Measurements from ENCODE around the gene KAZALD1. TPM values are rescaled to one million over a fixed set of nuclear protein-coding genes. Genes with fewer than 3 reads are reported as not detected.

KAZALD1 gene
- total RNA-seq, 1 donor from 2014 or later: 8.1 TPM

DNA sequence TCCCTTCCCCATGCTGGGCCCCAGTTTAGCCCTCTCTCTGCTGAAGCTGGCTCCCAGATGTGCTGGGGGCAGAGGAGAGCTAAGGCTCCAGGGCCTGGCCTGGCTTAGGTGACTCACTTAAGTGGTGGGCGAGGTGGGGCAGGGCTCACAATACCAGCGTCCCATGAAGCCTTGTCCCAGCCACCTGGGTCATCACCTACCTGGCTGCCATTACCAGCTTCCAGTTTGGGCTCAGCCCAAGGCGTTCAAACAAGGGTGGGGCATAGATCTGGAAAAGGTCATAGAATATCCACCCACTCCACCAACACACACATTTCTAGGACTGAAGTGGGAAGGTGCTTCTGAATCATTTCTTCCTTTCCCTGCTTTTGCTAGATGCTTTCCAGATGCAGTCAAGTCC lies 8.3 kb downstream of the KAZALD1 start:
- no peaks in the 10 kb centered on the region for H3K4me1 Mint-ChIP-seq (ENCODE audit: low read depth, unreplicated experiment)
- H3K27ac ChIP-seq (ENCODE audit: low read depth, low read length): no peak overlapping the region
- H2AFZ ChIP-seq (ENCODE audit: low read depth, low read length): no peak overlapping the region
- H3K4me2 ChIP-seq (ENCODE audit: low read length): no peak overlapping the region
- peaks cover 21% of the 10 kb centered on the region for H3K4me1 ChIP-seq (ENCODE audit: insufficient read depth, low read length)
- no peak overlapping the region for H3K4me3 Mint-ChIP-seq (ENCODE audit: unreplicated experiment)
- no peaks in the 10 kb centered on the region for H3K36me3 Mint-ChIP-seq (ENCODE audit: low read depth, unreplicated experiment)
- no peaks in the 10 kb centered on the region for H3K9me3 Mint-ChIP-seq (ENCODE audit: unreplicated experiment)
- no peak overlapping the region for H3K9ac ChIP-seq (ENCODE audit: low read length)
- DNase-seq (ENCODE audit: low read depth) (no peak), FAIRE-seq (no peak)
- no peaks in the 10 kb centered on the region for H3K79me2 ChIP-seq (ENCODE audit: insufficient read depth, low read length)
- no peaks in the 10 kb centered on the region for H3K9me3 ChIP-seq (ENCODE audit: insufficient read depth, low read depth, low read length)
- H3K27ac Mint-ChIP-seq (ENCODE audit: unreplicated experiment): no peak overlapping the region
- H3K27me3 Mint-ChIP-seq (ENCODE audit: low read depth, unreplicated experiment): peaks cover 51% of the 10 kb centered on the region
- H4K20me1 ChIP-seq (ENCODE audit: insufficient read depth, low read length): no peaks in the 10 kb centered on the region
- no peak for TF ChIP-seq EZH2 (IDR thresholded peaks at IDR 0.05; ENCODE audit: insufficient read depth, low read length)
- TF ChIP-seq, protein P1, sequence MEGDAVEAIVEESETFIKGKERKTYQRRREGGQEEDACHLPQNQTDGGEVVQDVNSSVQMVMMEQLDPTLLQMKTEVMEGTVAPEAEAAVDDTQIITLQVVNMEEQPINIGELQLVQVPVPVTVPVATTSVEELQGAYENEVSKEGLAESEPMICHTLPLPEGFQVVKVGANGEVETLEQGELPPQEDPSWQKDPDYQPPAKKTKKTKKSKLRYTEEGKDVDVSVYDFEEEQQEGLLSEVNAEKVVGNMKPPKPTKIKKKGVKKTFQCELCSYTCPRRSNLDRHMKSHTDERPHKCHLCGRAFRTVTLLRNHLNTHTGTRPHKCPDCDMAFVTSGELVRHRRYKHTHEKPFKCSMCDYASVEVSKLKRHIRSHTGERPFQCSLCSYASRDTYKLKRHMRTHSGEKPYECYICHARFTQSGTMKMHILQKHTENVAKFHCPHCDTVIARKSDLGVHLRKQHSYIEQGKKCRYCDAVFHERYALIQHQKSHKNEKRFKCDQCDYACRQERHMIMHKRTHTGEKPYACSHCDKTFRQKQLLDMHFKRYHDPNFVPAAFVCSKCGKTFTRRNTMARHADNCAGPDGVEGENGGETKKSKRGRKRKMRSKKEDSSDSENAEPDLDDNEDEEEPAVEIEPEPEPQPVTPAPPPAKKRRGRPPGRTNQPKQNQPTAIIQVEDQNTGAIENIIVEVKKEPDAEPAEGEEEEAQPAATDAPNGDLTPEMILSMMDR (IDR thresholded peaks at IDR 0.05; ENCODE audit: insufficient read depth, low read depth, low read length): no peak
- no peaks in the 10 kb centered on the region for H3K36me3 ChIP-seq (ENCODE audit: insufficient read depth, low read length)
- H3K4me3 ChIP-seq (ENCODE audit: insufficient read depth, low read depth, low read length): no peak overlapping the region
- H3K27me3 ChIP-seq (ENCODE audit: insufficient read depth, low read length): peaks cover 34% of the 10 kb centered on the region

DNA sequence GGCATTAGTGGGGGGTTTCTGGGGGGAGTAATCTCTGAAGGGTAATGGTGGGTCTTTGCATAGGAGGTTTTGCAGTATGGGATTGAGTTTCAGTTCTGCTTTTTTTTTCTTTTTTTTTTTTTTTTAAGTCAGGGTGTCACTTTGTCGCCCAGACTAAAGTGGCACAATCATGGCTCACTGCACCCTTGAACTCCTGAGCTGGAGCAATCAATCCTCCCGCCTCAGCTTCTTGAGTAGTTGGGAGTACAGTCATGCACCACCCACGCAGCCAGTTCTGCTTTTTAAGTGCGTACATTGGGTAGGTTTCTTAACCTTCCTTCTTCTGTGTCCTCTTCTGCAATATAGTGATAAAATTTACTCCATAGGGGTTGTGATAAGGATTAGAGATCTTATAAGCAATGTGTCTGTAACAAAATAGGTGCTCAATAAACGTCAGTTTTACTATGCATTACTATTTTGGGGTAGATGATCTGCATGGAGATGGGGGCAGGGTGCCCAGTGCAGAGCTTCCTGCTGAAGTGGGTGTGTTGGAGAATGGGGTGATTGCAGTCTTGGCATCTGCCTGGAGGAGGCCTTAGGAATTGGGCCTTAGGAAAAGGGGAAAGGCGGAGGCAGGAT lies 9.6 kb downstream of the KAZALD1 start:
- Mint-ChIP-seq H3K27me3 (ENCODE audit: low read depth, unreplicated experiment) (peaks cover 54% of the 10 kb centered on the region), H3K36me3 (ENCODE audit: low read depth, unreplicated experiment) (no peaks in the 10 kb centered on the region), H3K4me3 (ENCODE audit: unreplicated experiment) (no peak overlapping the region), H3K4me1 (ENCODE audit: low read depth, unreplicated experiment) (no peaks in the 10 kb centered on the region), H3K9me3 (ENCODE audit: unreplicated experiment) (no peaks in the 10 kb centered on the region), H3K27ac (ENCODE audit: unreplicated experiment) (no peak overlapping the region)
- no peaks in the 10 kb centered on the region for H4K20me1 ChIP-seq (ENCODE audit: insufficient read depth, low read length)
- no peak overlapping the region for H3K4me2 ChIP-seq (ENCODE audit: low read length)
- no peak overlapping the region for H3K4me3 ChIP-seq (ENCODE audit: insufficient read depth, low read depth, low read length)
- H3K27ac ChIP-seq (ENCODE audit: low read depth, low read length): no peak overlapping the region
- DNase-seq (ENCODE audit: low read depth) (peak; percentile 65), FAIRE-seq (no peak)
- TF ChIP-seq, protein P1 (IDR thresholded peaks at IDR 0.05; ENCODE audit: insufficient read depth, low read depth, low read length): no peak
- no peak for TF ChIP-seq EZH2 (IDR thresholded peaks at IDR 0.05; ENCODE audit: insufficient read depth, low read length)
- H3K9ac ChIP-seq (ENCODE audit: low read length): no peak overlapping the region
- H3K36me3 ChIP-seq (ENCODE audit: insufficient read depth, low read length): no peaks in the 10 kb centered on the region
- H3K79me2 ChIP-seq (ENCODE audit: insufficient read depth, low read length): no peaks in the 10 kb centered on the region
- H2AFZ ChIP-seq (ENCODE audit: low read depth, low read length): no peak overlapping the region
- no peaks in the 10 kb centered on the region for H3K9me3 ChIP-seq (ENCODE audit: insufficient read depth, low read depth, low read length)
- H3K27me3 ChIP-seq (ENCODE audit: insufficient read depth, low read length): peaks cover 46% of the 10 kb centered on the region
- H3K4me1 ChIP-seq (ENCODE audit: insufficient read depth, low read length): peaks cover 11% of the 10 kb centered on the region

DNA sequence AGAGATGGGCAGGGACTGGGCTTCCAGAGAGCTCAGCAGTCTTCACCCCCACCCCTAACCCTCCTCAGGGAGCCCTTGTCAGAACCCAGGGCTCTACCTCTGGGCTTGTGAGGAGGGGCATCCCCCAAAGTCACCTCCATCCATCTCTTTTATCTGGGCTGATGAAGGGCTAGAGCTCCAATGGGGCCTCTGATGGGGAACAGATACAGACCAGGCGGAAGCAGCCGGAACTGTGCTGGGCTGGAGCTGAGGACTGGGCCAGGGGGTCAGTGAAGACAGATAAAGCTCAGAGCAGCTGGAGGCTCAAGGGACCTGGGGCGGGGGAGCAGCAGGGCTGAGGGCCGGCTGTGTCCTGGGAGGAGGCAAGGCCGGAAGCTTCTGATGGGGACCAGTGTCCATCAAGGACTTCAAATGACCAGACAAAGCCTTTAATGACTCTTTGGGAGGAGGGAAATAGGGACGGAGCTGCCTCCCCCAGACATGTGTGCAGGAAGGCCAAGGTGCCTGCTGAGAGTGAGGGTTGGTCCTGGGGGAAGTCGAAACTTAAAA lies 10.2 kb downstream of the KAZALD1 start:
- H3K9ac ChIP-seq (ENCODE audit: low read length): no peak overlapping the region
- no peaks in the 10 kb centered on the region for H4K20me1 ChIP-seq (ENCODE audit: insufficient read depth, low read length)
- H3K9me3 ChIP-seq (ENCODE audit: insufficient read depth, low read depth, low read length): no peaks in the 10 kb centered on the region
- no peak overlapping the region for H3K27ac ChIP-seq (ENCODE audit: low read depth, low read length)
- no peaks in the 10 kb centered on the region for H3K36me3 ChIP-seq (ENCODE audit: insufficient read depth, low read length)
- FAIRE-seq (no peak), DNase-seq (ENCODE audit: low read depth) (no peak)
- H3K79me2 ChIP-seq (ENCODE audit: insufficient read depth, low read length): no peaks in the 10 kb centered on the region
- Mint-ChIP-seq H3K4me3 (ENCODE audit: unreplicated experiment) (no peak overlapping the region), H3K4me1 (ENCODE audit: low read depth, unreplicated experiment) (no peaks in the 10 kb centered on the region), H3K27ac (ENCODE audit: unreplicated experiment) (no peak overlapping the region), H3K9me3 (ENCODE audit: unreplicated experiment) (no peaks in the 10 kb centered on the region), H3K36me3 (ENCODE audit: low read depth, unreplicated experiment) (no peaks in the 10 kb centered on the region), H3K27me3 (ENCODE audit: low read depth, unreplicated experiment) (peaks cover 54% of the 10 kb centered on the region)
- H2AFZ ChIP-seq (ENCODE audit: low read depth, low read length): no peak overlapping the region
- H3K4me3 ChIP-seq (ENCODE audit: insufficient read depth, low read depth, low read length): no peak overlapping the region
- TF ChIP-seq, protein P1 (IDR thresholded peaks at IDR 0.05; ENCODE audit: insufficient read depth, low read depth, low read length): no peak
- TF ChIP-seq EZH2 (IDR thresholded peaks at IDR 0.05; ENCODE audit: insufficient read depth, low read length): no peak
- H3K27me3 ChIP-seq (ENCODE audit: insufficient read depth, low read length): peaks cover 52% of the 10 kb centered on the region
- H3K4me1 ChIP-seq (ENCODE audit: insufficient read depth, low read length): peaks cover 7% of the 10 kb centered on the region
- H3K4me2 ChIP-seq (ENCODE audit: low read length): no peak overlapping the region

Data from astrocyte (in vitro differentiated cells and primary cell).